Stimulated activated CD8-positive, alpha-beta memory T cell treated with anti-CD3 and anti-CD28 coated beads, Interleukin-4, amount 100 ng/mL, for 24 hours (primary cell): ENCODE data around the gene PRG2.
"Not testable (repeated sequence)": the region's sequence is repeated elsewhere in the genome, so short reads cannot be mapped to it uniquely, and the experiment has no call there.

Source experiments
- DNase-seq: peaks from one replicate; pipeline ENCODE4 v3.0.0-alpha.2; 2020; ENCODE audit warnings: low read depth

Gene PRG2

GRCh38 chr11:57419146-57419545, 28.7 kb upstream of the PRG2 start:
- no peak for DNase-seq

- no peak for DNase-seq
These were observed 27.7 kb upstream of the PRG2 start for GRCh38 chr11:57418131-57418530.

GRCh38 chr11:57417056-57417455, 26.6 kb upstream of the PRG2 start:
- DNase-seq = no peak

GRCh38 chr11:57416436-57416835, 26.0 kb upstream of the PRG2 start:
- DNase-seq = no peak

GRCh38 chr11:57414612-57415212, 24.3 kb upstream of the PRG2 start:
- DNase-seq = no peak

GRCh38 chr11:57413681-57414080, 23.2 kb upstream of the PRG2 start:
- no peak for DNase-seq

- no peak for DNase-seq
These were observed 19.8 kb upstream of the PRG2 start for GRCh38 chr11:57410287-57410686.

GRCh38 chr11:57409321-57410100, 19.1 kb upstream of the PRG2 start:
- no peak for DNase-seq

GRCh38 chr11:57408771-57409170, 18.3 kb upstream of the PRG2 start:
- DNase-seq = no peak

GRCh38 chr11:57407941-57408475, 17.6 kb upstream of the PRG2 start:
- DNase-seq = no peak

GRCh38 chr11:57407010-57407920, 16.8 kb upstream of the PRG2 start:
- no peak for DNase-seq

- DNase-seq = no peak
These were observed 16.0 kb upstream of the PRG2 start for GRCh38 chr11:57406337-57406904.

GRCh38 chr11:57405271-57405860, 14.9 kb upstream of the PRG2 start:
- DNase-seq = no peak

GRCh38 chr11:57403802-57404147, 13.3 kb upstream of the PRG2 start:
- no peak for DNase-seq

- not testable (repeated sequence) for DNase-seq
These were observed 12.8 kb upstream of the PRG2 start for GRCh38 chr11:57403003-57403801.

GRCh38 chr11:57402188-57403002, 11.9 kb upstream of the PRG2 start:
- DNase-seq = no peak

GRCh38 chr11:57399972-57400578, 9.6 kb upstream of the PRG2 start:
- no peak for DNase-seq

- DNase-seq = no peak
These were observed 8.8 kb upstream of the PRG2 start for GRCh38 chr11:57399221-57399620.

- no peak for DNase-seq
These were observed 7.0 kb upstream of the PRG2 start for GRCh38 chr11:57397394-57397990.
